ENCODE measurements around the gene DTNA.

Gene DTNA

DNA sequence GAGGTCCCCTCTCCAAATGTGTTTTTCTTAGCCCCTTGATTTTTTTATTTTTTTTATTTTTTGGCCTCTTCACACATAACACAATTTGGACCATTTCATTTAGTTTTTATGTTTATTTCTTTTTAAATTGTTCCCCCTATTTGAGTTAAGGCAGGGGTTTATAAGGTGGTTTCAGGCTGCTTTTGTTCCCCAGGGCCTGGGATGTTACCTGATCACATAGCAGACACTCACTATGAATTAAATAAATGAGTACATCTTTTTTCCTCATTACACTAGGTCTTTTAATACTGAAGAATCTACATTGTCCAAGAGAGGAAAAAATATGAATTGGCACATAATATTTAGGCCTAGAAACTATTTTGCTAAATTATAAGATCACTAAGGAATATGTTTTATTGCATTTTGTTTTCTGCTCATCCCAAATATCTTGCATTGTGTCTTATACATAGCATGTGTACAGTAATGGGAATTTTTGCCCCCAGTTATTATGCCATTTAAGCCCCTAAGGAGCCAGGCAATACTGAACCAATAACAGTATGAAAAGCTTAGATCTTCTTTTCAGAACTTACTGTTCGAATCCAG lies 218.7 kb downstream of the DTNA start:
- H3K9ac ChIP-seq (ENCODE audit: low read length), result no peak overlapping the region
- no peak overlapping the region for H3K27ac ChIP-seq (ENCODE audit: low read length)
- no peaks in the 10 kb centered on the region for H3K36me3 ChIP-seq (ENCODE audit: control insufficient read depth, low read depth, low read length)
- H3K27me3 ChIP-seq (ENCODE audit: control insufficient read depth, insufficient read depth, low read length), result no peaks in the 10 kb centered on the region
- no peak overlapping the region for H3K4me3 ChIP-seq (ENCODE audit: low read length)
- no peaks in the 10 kb centered on the region for H3K4me1 ChIP-seq (ENCODE audit: control insufficient read depth, low read depth, low read length)
- H3K9me3 ChIP-seq (ENCODE audit: control insufficient read depth, low read depth, low read length), result no peaks in the 10 kb centered on the region

DNA sequence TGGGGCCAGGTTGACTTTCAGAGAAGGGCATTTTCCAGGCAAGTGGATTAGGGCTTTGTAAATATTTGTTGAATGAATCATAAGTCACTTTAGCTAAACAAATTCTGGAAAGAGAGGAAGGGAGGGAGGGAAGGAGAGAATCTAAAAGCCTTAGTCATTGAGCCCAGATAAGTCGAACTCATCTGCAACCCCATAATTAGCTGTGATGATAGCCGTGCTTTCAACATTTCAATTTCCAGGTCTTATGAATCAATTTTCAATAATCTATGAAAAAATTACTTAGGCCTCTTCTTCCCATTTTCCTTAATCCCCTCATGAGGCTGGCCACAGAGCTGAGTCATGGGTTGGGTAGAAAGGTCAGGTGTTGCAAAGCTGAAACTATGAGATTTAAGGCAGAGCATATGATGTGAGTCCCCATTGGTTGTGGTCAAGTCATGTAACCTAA lies 219.3 kb downstream of the DTNA start:
- H3K4me1 ChIP-seq (ENCODE audit: control insufficient read depth, low read depth, low read length), result no peaks in the 10 kb centered on the region
- no peak overlapping the region for H3K4me3 ChIP-seq (ENCODE audit: low read length)
- H3K36me3 ChIP-seq (ENCODE audit: control insufficient read depth, low read depth, low read length), result no peaks in the 10 kb centered on the region
- no peaks in the 10 kb centered on the region for H3K27me3 ChIP-seq (ENCODE audit: control insufficient read depth, insufficient read depth, low read length)
- no peak overlapping the region for H3K27ac ChIP-seq (ENCODE audit: low read length)
- no peaks in the 10 kb centered on the region for H3K9me3 ChIP-seq (ENCODE audit: control insufficient read depth, low read depth, low read length)
- no peak overlapping the region for H3K9ac ChIP-seq (ENCODE audit: low read length)

DNA sequence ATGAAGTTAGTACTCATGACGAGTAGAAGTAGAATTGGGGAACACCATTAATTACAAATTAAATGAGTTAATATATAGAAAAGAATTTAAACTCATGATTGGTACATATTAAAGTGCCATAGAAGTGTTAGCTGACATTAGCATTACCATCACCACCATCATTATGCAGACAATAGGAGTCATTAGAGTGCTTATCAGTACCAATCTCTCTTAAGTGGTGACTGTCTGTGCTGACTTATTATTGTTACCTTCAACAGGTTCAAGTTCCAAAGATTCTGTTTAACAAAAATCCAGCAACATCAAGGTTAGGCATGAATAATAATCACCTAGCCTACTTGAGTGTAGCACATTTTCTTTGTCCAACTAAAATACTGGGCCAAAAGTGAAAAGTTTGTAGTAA lies 222.3 kb downstream of the DTNA start:
- H3K27ac ChIP-seq (ENCODE audit: low read length), result no peak overlapping the region
- no peaks in the 10 kb centered on the region for H3K4me1 ChIP-seq (ENCODE audit: control insufficient read depth, low read depth, low read length)
- no peak overlapping the region for H3K9ac ChIP-seq (ENCODE audit: low read length)
- no peaks in the 10 kb centered on the region for H3K36me3 ChIP-seq (ENCODE audit: control insufficient read depth, low read depth, low read length)
- no peaks in the 10 kb centered on the region for H3K27me3 ChIP-seq (ENCODE audit: control insufficient read depth, insufficient read depth, low read length)
- no peak overlapping the region for H3K4me3 ChIP-seq (ENCODE audit: low read length)
- no peaks in the 10 kb centered on the region for H3K9me3 ChIP-seq (ENCODE audit: control insufficient read depth, low read depth, low read length)

DNA sequence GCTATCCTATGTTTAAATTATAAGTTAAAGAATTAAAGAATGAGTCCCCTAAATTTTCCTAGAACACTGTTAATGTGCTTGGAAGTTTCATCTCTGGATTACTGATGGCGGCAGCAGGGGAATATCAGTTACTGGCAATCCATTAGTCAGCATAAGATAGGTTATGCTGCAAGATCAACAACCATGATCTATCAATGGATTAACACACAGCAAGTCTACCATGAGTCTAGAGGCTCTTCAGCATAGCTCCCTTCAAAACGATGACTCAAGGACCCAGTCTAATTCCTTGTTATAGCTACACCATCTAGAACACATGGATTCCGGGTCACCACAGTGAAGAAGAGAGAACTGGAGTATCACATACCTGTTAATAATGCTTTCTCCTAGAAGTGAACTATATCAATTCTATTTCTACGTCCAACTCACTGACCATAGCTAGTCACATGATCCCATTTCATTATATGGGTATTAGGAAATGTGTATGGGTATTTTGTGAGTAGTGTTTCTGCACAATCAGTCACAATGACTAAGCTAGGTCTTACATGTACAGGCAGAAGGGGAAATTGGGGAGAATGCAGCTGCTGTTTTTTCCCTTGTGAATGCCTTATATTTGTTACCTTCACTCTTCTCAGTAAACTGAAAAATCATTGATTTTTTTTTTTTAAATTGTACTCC lies 222.8 kb downstream of the DTNA start:
- no peaks in the 10 kb centered on the region for H3K27me3 ChIP-seq (ENCODE audit: control insufficient read depth, insufficient read depth, low read length)
- H3K4me3 ChIP-seq (ENCODE audit: low read length), result no peak overlapping the region
- no peaks in the 10 kb centered on the region for H3K36me3 ChIP-seq (ENCODE audit: control insufficient read depth, low read depth, low read length)
- H3K4me1 ChIP-seq (ENCODE audit: control insufficient read depth, low read depth, low read length), result no peaks in the 10 kb centered on the region
- no peaks in the 10 kb centered on the region for H3K9me3 ChIP-seq (ENCODE audit: control insufficient read depth, low read depth, low read length)
- H3K9ac ChIP-seq (ENCODE audit: low read length), result no peak overlapping the region
- no peak overlapping the region for H3K27ac ChIP-seq (ENCODE audit: low read length)

DNA sequence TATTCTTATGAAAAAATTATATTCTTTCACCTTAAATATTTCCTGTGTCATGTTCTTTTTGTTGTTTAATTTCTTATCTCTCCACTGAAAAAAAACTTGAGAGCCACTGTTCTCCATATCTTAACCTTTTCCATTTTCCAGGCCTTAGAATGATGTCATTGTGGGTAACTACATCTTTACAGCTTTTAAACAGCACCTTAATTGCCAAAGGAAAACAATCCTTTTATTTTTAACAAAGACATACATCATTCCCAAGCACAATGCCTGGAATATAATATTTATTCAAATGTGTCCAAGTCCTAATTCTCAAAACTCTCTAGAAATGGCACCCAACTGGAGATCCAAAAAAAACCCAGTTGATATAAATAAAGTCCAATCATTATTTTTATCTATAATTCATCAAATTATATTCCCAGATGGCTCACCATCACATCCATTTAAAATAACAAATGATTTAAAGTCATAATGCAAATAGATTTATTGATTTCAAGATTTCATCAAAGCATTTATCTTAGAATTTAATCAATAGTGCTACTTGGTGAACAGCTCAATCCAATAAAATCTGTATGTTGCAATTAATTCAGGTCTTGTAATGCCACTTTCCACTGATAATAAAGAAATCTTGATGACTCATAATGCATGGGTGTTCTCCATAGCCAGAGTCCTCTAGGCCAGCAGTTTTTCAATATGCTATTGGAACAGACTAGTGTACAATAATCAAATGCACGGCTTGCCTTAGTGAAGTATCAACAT lies 224.0 kb downstream of the DTNA start:
- no peaks in the 10 kb centered on the region for H3K9me3 ChIP-seq (ENCODE audit: control insufficient read depth, low read depth, low read length)
- no peak overlapping the region for H3K9ac ChIP-seq (ENCODE audit: low read length)
- H3K4me3 ChIP-seq (ENCODE audit: low read length), result no peak overlapping the region
- no peaks in the 10 kb centered on the region for H3K27me3 ChIP-seq (ENCODE audit: control insufficient read depth, insufficient read depth, low read length)
- H3K27ac ChIP-seq (ENCODE audit: low read length), result no peak overlapping the region
- H3K36me3 ChIP-seq (ENCODE audit: control insufficient read depth, low read depth, low read length), result no peaks in the 10 kb centered on the region
- H3K4me1 ChIP-seq (ENCODE audit: control insufficient read depth, low read depth, low read length), result no peaks in the 10 kb centered on the region

DNA sequence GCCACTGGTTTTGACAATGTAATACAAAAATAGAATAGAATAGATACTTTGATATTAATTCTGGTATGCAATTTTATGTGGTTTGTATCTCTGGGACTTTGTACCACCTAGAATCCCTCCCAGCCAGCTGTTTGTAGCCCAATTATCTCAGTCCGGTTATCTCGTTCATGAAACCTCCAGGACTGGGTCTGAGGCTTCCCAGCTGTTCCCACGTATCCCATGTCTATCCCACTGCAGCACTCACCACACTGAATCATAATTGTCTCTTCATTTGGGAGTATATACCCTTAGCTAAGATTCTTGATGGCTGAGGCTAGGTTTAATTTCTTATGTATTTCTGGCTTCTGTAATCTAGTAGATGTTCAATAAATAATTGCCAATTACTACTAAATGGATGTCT lies 226.7 kb downstream of the DTNA start:
- Histone ChIP-seq H3K27me3 (ENCODE audit: control insufficient read depth, insufficient read depth, low read length) (no peaks in the 10 kb centered on the region), H3K36me3 (ENCODE audit: control insufficient read depth, low read depth, low read length) (no peaks in the 10 kb centered on the region), H3K9ac (ENCODE audit: low read length) (no peak overlapping the region), H3K27ac (ENCODE audit: low read length) (no peak overlapping the region), H3K4me1 (ENCODE audit: control insufficient read depth, low read depth, low read length) (no peaks in the 10 kb centered on the region), H3K9me3 (ENCODE audit: control insufficient read depth, low read depth, low read length) (no peaks in the 10 kb centered on the region), H3K4me3 (ENCODE audit: low read length) (no peak overlapping the region)

DNA sequence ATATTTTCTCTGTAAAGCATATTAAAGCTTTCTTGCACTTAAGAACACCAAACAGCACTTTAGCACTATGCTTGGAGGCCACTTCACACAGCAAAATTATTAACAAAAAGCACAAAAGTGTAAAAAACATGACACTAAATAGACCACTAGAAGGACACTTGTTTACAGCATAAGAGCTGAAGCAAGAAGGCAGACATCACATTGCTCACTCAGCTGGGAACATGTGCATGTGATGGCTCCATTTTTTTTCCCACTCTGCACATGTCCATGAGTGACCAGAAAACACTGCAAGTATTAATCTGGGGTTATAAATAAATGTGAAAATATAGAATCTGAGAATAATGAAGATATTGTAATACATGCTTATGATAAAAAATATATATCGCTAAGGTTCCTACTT lies 228.0 kb downstream of the DTNA start:
- H3K9me3 ChIP-seq (ENCODE audit: control insufficient read depth, low read depth, low read length), result no peaks in the 10 kb centered on the region
- no peaks in the 10 kb centered on the region for H3K36me3 ChIP-seq (ENCODE audit: control insufficient read depth, low read depth, low read length)
- H3K27ac ChIP-seq (ENCODE audit: low read length), result no peak overlapping the region
- H3K27me3 ChIP-seq (ENCODE audit: control insufficient read depth, insufficient read depth, low read length), result no peaks in the 10 kb centered on the region
- no peak overlapping the region for H3K9ac ChIP-seq (ENCODE audit: low read length)
- H3K4me3 ChIP-seq (ENCODE audit: low read length), result no peak overlapping the region
- no peaks in the 10 kb centered on the region for H3K4me1 ChIP-seq (ENCODE audit: control insufficient read depth, low read depth, low read length)

Measured in iPS-18a (cell line).